OCI-LY7 (cell line): ENCODE data around the gene PDE5A. TPM values are rescaled to one million over a fixed set of nuclear protein-coding genes. Genes with fewer than 3 reads are reported as not detected.

Source experiments
- BruUV-seq: library from RNA; stranded (reverse); fragments of 400-500 nt; replicated peaks from 2 replicates; lab custom pipeline; 2021; lab: Mats Ljungman, UMichigan
- CTCF ChIA-PET: fragments of 300-600 bp; sonication (Branson Sonifier 250); formaldehyde crosslinking; loops from one replicate; lab custom pipeline; 2022; ENCODE audit warnings: antibody characterized with exemption; ENCODE audit not compliant: unreplicated experiment; lab: Charles Lee
- POLR2A ChIA-PET: fragments of 300-600 bp; sonication (Branson Sonifier 250); formaldehyde crosslinking; loops from one replicate; lab custom pipeline; 2022; ENCODE audit warnings: antibody characterized with exemption; lab: Charles Lee
- DNase-seq: peaks from one replicate; pipeline ENCODE4 v3.0.0-alpha.2; 2015; ENCODE audit warnings: low spot score
- H2AFZ ChIP-seq: fragments of 200-600 bp; sonication (generic), shearing (Covaris generic); 2 replicates; pipeline ENCODE4 v1.6.1; 2014; ENCODE audit warnings: mild to moderate bottlenecking, antibody characterized with exemption, low read length, moderate library complexity
- H3K27ac ChIP-seq: fragments of 200-600 bp; sonication (generic); 2 replicates; pipeline ENCODE4 v1.5.1; 2014; ENCODE audit warnings: mixed run types, low read depth, mild to moderate bottlenecking, moderate library complexity, low read length, inconsistent platforms; ENCODE audit not compliant: poor library complexity, severe bottlenecking
- H3K36me3 ChIP-seq: fragments of 200-600 bp; sonication (generic); 2 replicates; pipeline ENCODE4 v1.6.1; 2014; ENCODE audit warnings: mild to moderate bottlenecking, antibody characterized with exemption, low read length, moderate library complexity, mixed read lengths; ENCODE audit not compliant: insufficient read depth
- H3K4me1 ChIP-seq: fragments of 200-600 bp; sonication (generic); 2 replicates; pipeline ENCODE4 v1.5.1; 2014; ENCODE audit warnings: mild to moderate bottlenecking, low read length; ENCODE audit not compliant: insufficient read depth, poor library complexity, severe bottlenecking
- H3K4me2 ChIP-seq: fragments of 200-600 bp; sonication (generic); 2 replicates; pipeline ENCODE4 v1.6.1; 2014; ENCODE audit warnings: mild to moderate bottlenecking, low read length
- H3K4me3 ChIP-seq: fragments of 200-600 bp; sonication (generic); 2 replicates; pipeline ENCODE4 v1.5.1; 2014; ENCODE audit warnings: mild to moderate bottlenecking, low read depth, low read length; ENCODE audit not compliant: poor library complexity, severe bottlenecking
- H3K79me2 ChIP-seq: fragments of 200-600 bp; sonication (generic); 2 replicates; pipeline ENCODE4 v1.6.1; 2016; ENCODE audit warnings: low read depth, mild to moderate bottlenecking, low read length, moderate library complexity, mixed read lengths; ENCODE audit not compliant: insufficient read depth
- H3K9me2 ChIP-seq: fragments of 200-600 bp; sonication (generic); 2 replicates; pipeline ENCODE4 v1.6.1; 2016; ENCODE audit warnings: mild to moderate bottlenecking, low read length, mixed read lengths; ENCODE audit not compliant: insufficient read depth
- H3K9me3 ChIP-seq: fragments of 200-600 bp; sonication (generic); 2 replicates; pipeline ENCODE4 v1.6.1; 2014; ENCODE audit warnings: mild to moderate bottlenecking, mixed run types, low read length, mixed read lengths
- H4K20me1 ChIP-seq: fragments of 200-600 bp; sonication (generic); 2 replicates; pipeline ENCODE4 v1.6.1; 2014; ENCODE audit warnings: mild to moderate bottlenecking, antibody characterized with exemption, low read length, moderate library complexity, mixed read lengths; ENCODE audit not compliant: insufficient read depth
- CTCF ChIP-seq: fragments of 200-600 bp; sonication (generic); conservative IDR thresholded peaks from 2 replicates; pipeline ENCODE4 v1.5.1; 2014; ENCODE audit warnings: mild to moderate bottlenecking, antibody characterized with exemption, low read length, moderate library complexity, mixed read lengths
- EZH2phosphoT487 ChIP-seq: fragments of 200-600 bp; sonication (generic); IDR thresholded peaks from 2 replicates; pipeline ENCODE4 v1.6.1; 2018; ENCODE audit warnings: low read depth, borderline replicate concordance, mild to moderate bottlenecking, mixed run types, antibody characterized with exemption, low read length, moderate library complexity, mixed read lengths
- intact Hi-C: fragments of 100-400 bp; cut with micrococcal nuclease; formaldehyde crosslinking; loops from one replicate; pipeline ENCODE4 v1.10.0; 2022; ENCODE audit not compliant: unreplicated experiment
- total RNA-seq, 2 experiments: library from RNA; depleted of rRNA in 1 of 2; stranded (reverse); fragments of >200 nt in 1 of 2; shearing (Covaris generic) in 1 of 2; gene quantifications; 2 replicates each; pipeline ENCODE4 v1.2.3, GENCODE V29; 2014 to 2022

PDE5A gene
- total RNA-seq, 2 experiments from 2014 or later: 0.22 to 1.4 TPM

- Histone ChIP-seq H4K20me1 (no peaks in the 10 kb centered on the region), H3K4me2 (no peak overlapping the region), H3K4me3 (no peak overlapping the region), H3K9me3 (no peaks in the 10 kb centered on the region), H3K27ac (no peak overlapping the region), H3K36me3 (peaks cover 8% of the 10 kb centered on the region; the same call in 1 of the 2 replicates), H3K9me2 (no peaks in the 10 kb centered on the region), H3K79me2 (no peaks in the 10 kb centered on the region), H2AFZ (no peak overlapping the region), H3K4me1 (no peaks in the 10 kb centered on the region)
- no TSS peak for BruUV-seq
- intact Hi-C loops: no loop called here
- ChIA-PET CTCF (no interaction called here), POLR2A (no interaction called here)
- DNase-seq: no peak
- no peak for TF ChIP-seq EZH2phosphoT487
- TF ChIP-seq CTCF: no peak
Observed at GRCh38 chr4:119523399-119523798, 105.2 kb downstream of the PDE5A start.

GRCh38 chr4:119521268-119521667, 107.3 kb downstream of the PDE5A start:
- no peak overlapping the region for H3K4me2 ChIP-seq
- BruUV-seq: no TSS peak
- H2AFZ ChIP-seq: no peak overlapping the region
- TF ChIP-seq EZH2phosphoT487 (no peak), CTCF (no peak)
- H3K9me2 ChIP-seq: no peaks in the 10 kb centered on the region
- H3K36me3 ChIP-seq: peaks cover 9% of the 10 kb centered on the region
- no peaks in the 10 kb centered on the region for H3K79me2 ChIP-seq
- ChIA-PET POLR2A (interaction anchor here (0.5 kb wide), 1 partner anchor 809 kb away, joined by 4 read pairs; no protein-coding TSS in a partner anchor), CTCF (no interaction called here)
- no peak overlapping the region for H3K4me3 ChIP-seq
- H3K27ac ChIP-seq: no peak overlapping the region
- no peaks in the 10 kb centered on the region for H3K9me3 ChIP-seq
- no peak for DNase-seq
- intact Hi-C loops: no loop called here
- no peaks in the 10 kb centered on the region for H3K4me1 ChIP-seq
- H4K20me1 ChIP-seq: no peaks in the 10 kb centered on the region

GRCh38 chr4:119518915-119519410, 109.6 kb downstream of the PDE5A start:
- no peak for DNase-seq
- peaks cover 30% of the 10 kb centered on the region for H3K36me3 ChIP-seq
- H3K9me3 ChIP-seq: no peaks in the 10 kb centered on the region
- intact Hi-C loops: no loop called here
- no peak overlapping the region for H3K4me2 ChIP-seq
- no peak for TF ChIP-seq EZH2phosphoT487
- H2AFZ ChIP-seq: no peak overlapping the region
- H3K9me2 ChIP-seq: no peaks in the 10 kb centered on the region
- ChIA-PET CTCF (no interaction called here), POLR2A (interaction anchor here (0.6 to 1.1 kb wide), 2 partner anchors 21 to 629 kb away, joined by 3 to 5 read pairs; no protein-coding TSS in a partner anchor)
- no peak overlapping the region for H3K4me3 ChIP-seq
- H4K20me1 ChIP-seq: no peaks in the 10 kb centered on the region
- H3K27ac ChIP-seq: no peak overlapping the region
- no TSS peak for BruUV-seq
- no peaks in the 10 kb centered on the region for H3K79me2 ChIP-seq
- no peaks in the 10 kb centered on the region for H3K4me1 ChIP-seq
